Activated CD4-positive, alpha-beta T cell treated with anti-CD3 and anti-CD28 coated beads, Interleukin-2, amount 50 U/mL, for 24 hours (primary cell): ENCODE results near the gene TUBB4B.

ENCODE experiments used
- DNase-seq, 2 donors: peaks; one replicate each; pipeline ENCODE4 v3.0.0-alpha.2; 2020; ENCODE audit warnings: low read depth in 1 of 2, low spot score in 1 of 2

The TUBB4B gene

GRCh38 chr9:137212520-137212919 is 28.6 kb upstream of the TUBB4B start:
- DNase-seq, result no peak

GRCh38 chr9:137213160-137214060 is 27.7 kb upstream of the TUBB4B start:
- DNase-seq, result no peak

GRCh38 chr9:137214620-137215019 is 26.5 kb upstream of the TUBB4B start:
- no peak for DNase-seq

- no peak for DNase-seq
These were observed 25.7 kb upstream of the TUBB4B start for GRCh38 chr9:137215196-137215986.

DNA sequence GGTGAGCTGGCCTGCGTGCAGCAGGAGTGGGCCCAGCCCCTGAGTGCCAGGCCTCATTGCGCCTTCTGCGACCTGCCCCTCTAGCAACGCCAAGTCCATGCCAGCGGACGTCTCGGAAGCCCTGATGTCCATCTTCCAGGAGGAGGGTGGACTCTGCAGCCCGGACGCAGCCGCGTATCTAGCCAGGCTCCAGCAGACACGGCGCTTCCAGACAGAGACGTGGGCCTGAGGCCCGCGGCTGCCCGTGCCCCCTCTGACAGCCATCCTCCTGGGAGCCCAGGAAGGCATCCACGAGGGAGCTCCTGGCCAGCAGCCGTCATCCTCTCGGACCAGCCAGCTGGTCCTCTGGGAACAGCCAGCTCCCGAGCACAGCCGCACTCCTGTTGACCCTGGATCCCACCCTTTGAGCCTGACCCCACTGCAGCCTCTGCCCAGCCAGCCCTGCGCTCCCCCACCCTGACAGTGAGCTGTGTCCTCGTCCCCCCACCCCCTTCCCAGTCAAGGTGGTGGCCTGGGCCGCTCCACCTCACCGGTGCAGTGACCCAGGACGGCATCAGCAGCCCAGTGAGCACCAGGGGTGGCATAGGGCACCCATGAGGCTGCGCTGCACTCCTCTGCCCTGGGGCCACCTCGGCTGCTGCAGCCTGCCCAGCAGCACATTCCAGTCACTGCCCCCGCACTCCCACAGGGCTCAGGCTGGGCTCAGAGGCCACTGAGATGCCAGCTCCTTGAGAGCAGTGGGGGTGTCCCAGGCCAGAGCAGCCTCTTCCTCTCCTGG is 24.7 kb upstream of the TUBB4B start:
- DNase-seq, result no peak

GRCh38 chr9:137217276-137218211 is 23.5 kb upstream of the TUBB4B start:
- no peak for DNase-seq

- no peak for DNase-seq
These were observed 22.8 kb upstream of the TUBB4B start for GRCh38 chr9:137218212-137218753.

DNA sequence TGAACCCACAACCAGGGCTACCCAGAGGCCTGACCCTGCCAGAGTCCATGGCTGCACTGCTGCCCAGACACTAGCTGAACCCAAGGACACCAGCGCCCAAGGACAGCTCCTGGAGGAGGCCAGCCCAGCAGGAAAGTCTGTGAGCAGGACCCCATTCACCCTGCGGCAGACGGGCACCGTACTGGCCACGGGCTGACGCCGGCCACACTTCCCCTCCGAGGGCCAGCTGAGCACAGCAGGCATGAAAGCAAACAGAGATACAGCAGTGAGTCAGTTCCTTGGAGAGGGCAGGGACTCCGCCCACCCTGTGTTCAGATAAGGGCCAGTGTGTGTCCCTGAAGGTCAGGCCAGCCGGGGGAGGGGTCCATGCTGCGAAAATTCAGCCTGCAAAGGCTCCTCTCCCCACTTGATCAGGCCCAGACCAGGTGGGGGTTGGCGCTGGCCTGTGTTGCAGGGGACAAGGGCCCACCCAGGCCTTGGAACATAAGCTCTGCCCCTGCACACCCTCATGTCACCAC is 22.3 kb upstream of the TUBB4B start:
- DNase-seq, result no peak

GRCh38 chr9:137219757-137220316 is 21.2 kb upstream of the TUBB4B start:
- no peak for DNase-seq

DNA sequence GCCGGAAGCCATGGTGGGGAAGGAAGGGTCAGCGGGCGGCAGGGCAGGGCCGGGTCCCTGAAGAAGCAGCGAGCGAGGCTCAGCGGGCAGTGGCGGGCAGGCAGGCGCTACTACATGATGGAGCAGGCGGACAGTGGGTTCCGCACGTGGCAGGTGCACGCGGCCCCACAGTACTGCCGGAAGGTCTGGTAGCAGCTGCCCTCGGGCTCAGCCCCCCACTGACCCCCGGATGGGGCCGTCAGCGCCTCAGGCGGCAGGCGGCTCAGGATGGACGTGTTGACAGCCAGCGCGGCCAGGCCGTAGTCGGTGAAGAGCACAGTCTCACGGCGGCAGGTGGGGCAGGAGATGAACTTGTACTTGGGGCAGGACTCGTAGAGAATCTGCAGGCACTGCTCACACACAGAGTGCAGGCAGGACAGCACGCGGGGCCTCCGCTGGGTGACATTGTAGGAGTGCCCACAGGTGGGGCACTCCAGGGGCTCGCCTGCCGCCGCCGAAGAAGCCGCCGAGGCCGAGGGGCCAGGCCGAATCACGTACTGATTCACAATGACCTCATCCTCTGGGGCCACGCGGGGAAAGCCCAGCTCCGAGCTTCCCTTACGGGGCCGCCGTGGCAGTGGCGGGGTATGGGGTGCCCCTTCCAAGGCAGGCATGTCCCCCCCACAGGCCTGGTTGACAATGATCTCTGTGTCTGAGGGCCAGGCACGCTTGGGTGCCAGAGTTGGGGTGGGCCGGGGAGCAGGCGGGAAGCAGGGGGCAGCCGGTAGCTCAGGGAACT is 20.6 kb upstream of the TUBB4B start:
- DNase-seq, result no peak

DNA sequence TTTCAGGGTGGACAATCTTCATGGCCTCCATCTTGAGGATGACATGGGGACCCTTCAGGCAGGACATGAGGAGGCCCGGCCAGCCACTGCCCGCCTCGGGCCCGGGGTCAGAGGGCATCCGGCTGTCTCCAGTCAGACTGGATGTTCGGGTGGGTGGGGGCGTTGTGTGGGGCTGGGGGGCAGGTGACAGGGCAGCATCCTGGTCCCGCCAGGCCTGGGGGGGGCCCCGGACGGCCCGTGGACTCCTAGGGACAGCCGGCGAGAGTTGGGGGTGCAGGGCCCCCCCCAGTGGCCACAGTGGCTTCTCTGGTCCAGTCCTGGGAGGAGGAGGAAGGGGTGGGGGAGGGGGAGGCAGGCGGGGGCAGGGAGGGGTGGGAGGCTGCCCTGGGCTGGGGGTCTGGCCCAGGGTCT is 20.0 kb upstream of the TUBB4B start:
- no peak for DNase-seq

DNA sequence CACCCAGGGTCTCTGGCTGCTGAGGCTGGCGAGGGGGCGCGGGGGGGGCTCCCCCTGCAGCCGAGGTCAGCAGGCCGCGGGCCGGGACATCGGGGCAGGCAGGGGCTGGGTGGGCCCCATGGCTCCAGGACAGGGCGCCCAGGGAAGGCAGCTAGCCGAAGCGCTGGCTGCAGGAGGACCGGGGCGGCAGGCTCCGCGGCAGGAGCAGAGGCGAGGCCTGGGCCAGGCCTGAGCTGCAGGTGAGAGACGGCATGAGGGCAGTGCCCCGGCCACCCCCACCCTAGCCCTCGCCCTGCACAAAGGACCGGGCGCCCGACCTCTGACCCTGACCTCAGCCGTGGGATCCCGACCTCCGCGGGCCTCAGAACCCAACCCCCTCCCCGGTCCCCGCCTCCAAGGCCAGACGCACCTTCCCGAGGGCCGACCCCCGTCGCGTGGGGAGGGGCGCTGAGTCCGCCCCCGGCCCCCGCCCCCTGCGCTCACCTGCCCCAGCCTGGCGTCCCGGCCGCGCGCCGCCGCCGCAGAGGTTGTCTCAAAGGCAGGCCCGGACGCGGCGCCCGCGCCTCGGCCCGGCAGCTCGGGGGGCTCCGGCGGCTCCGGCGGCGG is 19.5 kb upstream of the TUBB4B start:
- DNase-seq, result no peak

GRCh38 chr9:137222190-137223077 is 18.7 kb upstream of the TUBB4B start, which contains the start of gene RNF208:
RNF208 (minus strand) TSS chr9:137222240; CDS start chr9:137221212, 1,028 bp downstream.
- no peak for DNase-seq

DNA sequence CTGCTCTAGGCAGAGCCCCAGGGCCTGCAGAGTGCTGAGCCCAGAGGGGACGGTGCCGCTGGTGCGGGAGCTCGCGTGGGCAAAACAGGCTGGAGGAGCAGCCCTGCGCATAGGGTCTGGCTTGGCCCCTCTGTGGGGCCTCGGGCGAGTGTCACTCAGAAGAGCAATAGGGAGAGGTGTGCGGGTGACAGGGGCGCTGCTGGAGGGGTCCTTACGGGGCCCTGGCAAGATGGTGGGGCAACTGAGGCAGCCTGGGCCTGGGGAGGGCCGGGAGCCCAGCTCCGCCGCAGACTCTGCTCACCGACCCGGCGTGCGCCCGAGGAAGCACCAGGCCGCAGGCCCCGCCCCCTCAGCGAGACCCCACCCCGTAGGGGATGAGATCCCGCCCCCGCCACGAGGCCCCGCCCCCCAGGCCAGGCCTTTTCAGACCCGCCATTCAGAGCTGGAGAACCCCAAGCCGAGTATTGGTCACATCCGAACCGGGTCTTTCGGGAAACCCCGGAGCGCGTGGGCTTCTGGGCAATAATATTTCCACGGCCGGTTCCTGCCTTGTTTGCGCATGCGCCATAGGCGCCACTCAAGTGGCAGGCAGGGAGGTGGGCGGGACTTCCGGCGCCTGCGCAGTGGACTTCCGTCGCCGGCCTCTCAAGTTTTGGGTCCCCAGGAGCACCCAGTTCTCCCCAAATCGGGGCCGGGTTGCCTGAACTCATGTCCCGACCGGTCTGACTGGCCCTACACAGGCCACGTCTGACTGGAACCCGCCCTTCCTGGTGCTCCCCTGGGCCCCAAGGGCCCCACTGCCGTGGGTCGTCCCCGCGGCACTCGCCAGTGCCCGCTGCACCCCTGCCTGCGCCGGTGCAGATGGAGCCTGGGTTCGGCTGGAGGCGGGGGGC is 17.8 kb upstream of the TUBB4B start:
- DNase-seq, result peak; percentile 97 to 99

DNA sequence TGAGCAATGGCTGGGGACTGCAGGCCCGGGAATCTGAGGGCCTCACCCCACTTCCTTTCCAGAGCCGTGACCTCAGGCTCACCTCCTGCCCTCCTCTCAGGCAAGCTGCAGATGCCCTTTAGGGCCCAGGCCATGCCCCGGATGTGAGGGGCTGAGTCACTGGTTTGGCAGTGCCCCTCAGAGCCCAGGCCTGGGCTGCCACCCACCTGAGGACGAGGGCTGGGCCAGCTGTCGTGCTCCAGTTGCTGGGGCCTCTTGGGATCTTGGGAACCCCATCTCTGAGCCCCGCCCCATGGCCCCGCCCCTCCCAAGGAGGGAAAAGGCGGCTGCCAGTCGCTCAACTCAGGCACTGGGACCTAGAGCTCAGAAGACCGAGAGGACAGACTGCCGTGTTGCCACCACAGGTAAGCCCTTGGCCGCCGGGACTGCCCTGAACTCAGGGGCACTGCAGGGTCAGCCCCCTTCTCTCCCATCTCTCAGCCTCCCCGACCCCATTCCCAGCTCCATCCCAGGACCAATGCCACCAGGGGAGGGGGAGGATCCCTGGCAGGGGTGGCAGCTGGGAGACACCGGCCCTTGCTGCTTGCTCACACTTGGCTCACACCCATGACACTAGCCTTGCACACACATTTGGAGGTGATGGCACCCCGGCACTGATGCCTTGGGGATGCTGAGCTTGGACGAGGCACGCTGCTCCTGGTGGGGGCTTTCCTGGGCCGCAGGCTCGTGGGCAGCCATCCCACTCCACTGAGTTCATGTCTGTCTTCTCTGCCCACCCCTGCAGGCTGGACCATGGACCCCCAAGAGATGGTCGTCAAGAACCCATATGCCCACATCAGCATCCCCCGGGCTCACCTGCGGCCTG is 16.0 kb upstream of the TUBB4B start, which contains the start of gene CYSRT1:
Gene CYSRT1 (plus strand): TSS at position 345 of the 865 bp plus-strand sequence. CDS start 448 bp downstream, at position 793.
- no peak for DNase-seq
